BE2C (cell line): ENCODE measurements around the gene RBM46.
A peak's percentile ranks its signal among the peaks of the same experiment; 100 is the strongest.

ENCODE experiments used
- DNase-seq: peaks from one replicate; pipeline ENCODE4 v3.0.0-alpha.2; 2020
- H3K27me3 ChIP-seq: fragments of 250-450 bp; sonication (Bioruptor Pico); 2 replicates; pipeline ENCODE4 v1.5.1; 2020; ENCODE audit warnings: mild to moderate bottlenecking
- H3K36me3 ChIP-seq: fragments of 250-450 bp; sonication (Bioruptor Pico); 2 replicates; pipeline ENCODE4 v1.5.1; 2020; ENCODE audit warnings: mild to moderate bottlenecking
- H3K4me1 ChIP-seq: fragments of 250-450 bp; sonication (Bioruptor Pico); 2 replicates; pipeline ENCODE4 v1.5.1; 2020
- H3K4me3 ChIP-seq: 2 replicates; pipeline ENCODE4 v1.5.1; 2011; ENCODE audit warnings: low read depth, low read length
- H3K9me3 ChIP-seq: fragments of 250-450 bp; sonication (Bioruptor Pico); 2 replicates; pipeline ENCODE4 v1.5.1; 2020
- CTCF ChIP-seq: IDR thresholded peaks from 2 replicates; pipeline ENCODE4 v1.5.1; 2012; ENCODE audit warnings: mild to moderate bottlenecking, low read depth, low read length

RBM46 gene

GRCh38 chr4:154807042-154807630, 26.1 kb downstream of the RBM46 start:
- H3K4me1 ChIP-seq = no peaks in the 10 kb centered on the region
- DNase-seq = no peak
- no peaks in the 10 kb centered on the region for H3K27me3 ChIP-seq
- H3K4me3 ChIP-seq = peak overlapping the region; percentile 39
- TF ChIP-seq CTCF = peak; percentile 63
- H3K36me3 ChIP-seq = no peaks in the 10 kb centered on the region
- H3K9me3 ChIP-seq = no peaks in the 10 kb centered on the region

GRCh38 chr4:154818230-154818629, 37.2 kb downstream of the RBM46 start:
- Histone ChIP-seq H3K4me1 (no peaks in the 10 kb centered on the region), H3K36me3 (no peaks in the 10 kb centered on the region), H3K4me3 (no peak overlapping the region), H3K27me3 (no peaks in the 10 kb centered on the region; the same call in 1 of the 2 replicates), H3K9me3 (no peaks in the 10 kb centered on the region)
- DNase-seq = no peak
- no peak for TF ChIP-seq CTCF

GRCh38 chr4:154822775-154823174, 41.7 kb downstream of the RBM46 start:
- Histone ChIP-seq H3K4me3 (no peak overlapping the region), H3K9me3 (no peaks in the 10 kb centered on the region), H3K36me3 (no peaks in the 10 kb centered on the region), H3K4me1 (no peaks in the 10 kb centered on the region), H3K27me3 (no peaks in the 10 kb centered on the region; the same call in 1 of the 2 replicates)
- DNase-seq = no peak
- TF ChIP-seq CTCF = no peak

GRCh38 chr4:154836030-154836429, 55.0 kb downstream of the RBM46 start:
- Histone ChIP-seq H3K27me3 (no peaks in the 10 kb centered on the region), H3K4me3 (no peak overlapping the region), H3K9me3 (no peaks in the 10 kb centered on the region), H3K36me3 (no peaks in the 10 kb centered on the region), H3K4me1 (no peaks in the 10 kb centered on the region)
- TF ChIP-seq CTCF = no peak
- DNase-seq = no peak

GRCh38 chr4:154836513-154836912, 55.4 kb downstream of the RBM46 start:
- no peak for TF ChIP-seq CTCF
- Histone ChIP-seq H3K27me3 (no peaks in the 10 kb centered on the region), H3K4me3 (no peak overlapping the region), H3K36me3 (no peaks in the 10 kb centered on the region), H3K9me3 (no peaks in the 10 kb centered on the region), H3K4me1 (no peaks in the 10 kb centered on the region)
- DNase-seq = no peak

- TF ChIP-seq CTCF = no peak
- no peak overlapping the region for H3K4me3 ChIP-seq
- H3K4me1 ChIP-seq = no peaks in the 10 kb centered on the region
- no peaks in the 10 kb centered on the region for H3K27me3 ChIP-seq
- DNase-seq = no peak
- H3K9me3 ChIP-seq = no peaks in the 10 kb centered on the region
- H3K36me3 ChIP-seq = no peaks in the 10 kb centered on the region
Observed at GRCh38 chr4:154838155-154838554, 57.1 kb downstream of the RBM46 start.
